ENCODE results near the gene WDR18.
"Not testable (repeated sequence)": the region's sequence is repeated elsewhere in the genome, so short reads cannot be mapped to it uniquely, and the experiment has no call there.

Gene WDR18

DNA sequence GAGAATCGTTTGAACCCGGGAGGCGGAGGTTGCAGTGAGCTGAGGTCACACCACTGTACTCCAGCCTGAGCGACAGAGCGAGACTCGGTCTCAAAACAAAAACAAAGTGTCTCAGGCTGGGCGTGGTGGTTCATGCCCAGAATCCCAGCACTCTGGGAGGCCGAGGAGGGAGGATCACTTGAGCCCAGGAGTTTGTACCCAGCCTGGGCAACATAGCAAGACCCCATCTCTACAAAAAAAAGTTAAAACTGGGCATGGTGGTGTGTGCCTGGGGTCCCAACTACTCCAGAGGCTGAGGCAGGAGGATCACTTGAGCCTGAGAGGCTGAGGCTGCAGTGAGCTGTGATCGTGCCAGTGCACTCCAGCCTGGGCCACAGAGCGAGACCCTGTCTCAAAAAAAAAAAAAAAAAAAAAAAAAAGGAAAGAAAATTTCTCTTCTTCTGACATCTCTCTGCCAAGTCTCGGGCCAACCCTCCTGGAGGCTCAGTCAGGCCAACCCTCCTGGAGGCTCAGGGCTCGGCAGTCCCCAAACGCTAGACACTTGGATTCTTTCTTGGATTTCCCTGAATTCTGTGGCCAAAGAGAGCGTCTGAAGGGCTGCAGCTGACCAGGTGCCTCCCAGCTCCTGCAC lies 32.0 kb upstream of the WDR18 start:
- no peak for DNase-seq

- DNase-seq = no peak
Measured at GRCh38 chr19:952680-953444, 31.3 kb upstream of the WDR18 start.

DNA sequence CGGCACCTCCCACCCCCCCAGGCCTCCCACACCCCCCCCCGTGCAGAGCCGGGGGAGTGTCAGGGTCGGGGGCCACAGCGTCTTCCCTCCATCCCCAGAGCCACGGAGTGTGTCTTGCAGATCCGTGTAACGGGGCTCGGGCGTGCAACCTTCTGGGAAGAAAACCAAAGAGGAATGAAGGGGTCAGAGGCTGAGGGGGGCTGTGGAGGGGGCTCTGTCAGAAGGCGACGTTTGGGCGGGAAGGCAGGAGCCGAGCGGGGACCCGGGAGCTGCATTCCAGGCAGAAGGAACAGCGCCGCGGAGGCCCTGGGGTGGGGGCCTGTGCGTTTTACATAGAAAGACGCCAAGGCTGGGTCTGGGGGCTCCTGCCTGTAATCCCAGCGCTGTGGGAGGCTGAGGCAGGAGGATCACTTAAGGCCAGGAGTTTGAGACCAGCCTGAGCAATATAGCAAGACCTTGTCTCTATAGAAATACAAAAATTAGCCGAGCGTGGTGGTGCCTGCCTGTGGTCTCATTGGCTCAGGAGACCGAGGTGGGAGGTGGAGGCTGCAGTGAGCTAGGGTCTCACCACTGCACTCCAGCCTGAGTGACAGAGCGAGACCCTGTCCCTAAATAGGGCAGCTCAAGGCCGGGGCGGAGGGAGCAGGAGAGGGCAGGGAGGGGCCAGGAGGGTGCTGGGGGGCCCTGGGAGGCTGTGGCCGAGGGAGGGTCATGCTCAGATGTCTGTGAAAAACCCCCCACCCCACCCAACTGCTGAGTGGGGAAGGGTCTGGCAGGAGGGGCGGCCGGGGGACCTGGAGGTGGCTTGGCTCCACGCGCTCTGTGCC lies 30.5 kb upstream of the WDR18 start:
- DNase-seq = no peak

GRCh38 chr19:954272-954671 lies 29.9 kb upstream of the WDR18 start:
- DNase-seq = no peak

- no peak for DNase-seq
Measured at GRCh38 chr19:954672-955494, 29.3 kb upstream of the WDR18 start.

DNA sequence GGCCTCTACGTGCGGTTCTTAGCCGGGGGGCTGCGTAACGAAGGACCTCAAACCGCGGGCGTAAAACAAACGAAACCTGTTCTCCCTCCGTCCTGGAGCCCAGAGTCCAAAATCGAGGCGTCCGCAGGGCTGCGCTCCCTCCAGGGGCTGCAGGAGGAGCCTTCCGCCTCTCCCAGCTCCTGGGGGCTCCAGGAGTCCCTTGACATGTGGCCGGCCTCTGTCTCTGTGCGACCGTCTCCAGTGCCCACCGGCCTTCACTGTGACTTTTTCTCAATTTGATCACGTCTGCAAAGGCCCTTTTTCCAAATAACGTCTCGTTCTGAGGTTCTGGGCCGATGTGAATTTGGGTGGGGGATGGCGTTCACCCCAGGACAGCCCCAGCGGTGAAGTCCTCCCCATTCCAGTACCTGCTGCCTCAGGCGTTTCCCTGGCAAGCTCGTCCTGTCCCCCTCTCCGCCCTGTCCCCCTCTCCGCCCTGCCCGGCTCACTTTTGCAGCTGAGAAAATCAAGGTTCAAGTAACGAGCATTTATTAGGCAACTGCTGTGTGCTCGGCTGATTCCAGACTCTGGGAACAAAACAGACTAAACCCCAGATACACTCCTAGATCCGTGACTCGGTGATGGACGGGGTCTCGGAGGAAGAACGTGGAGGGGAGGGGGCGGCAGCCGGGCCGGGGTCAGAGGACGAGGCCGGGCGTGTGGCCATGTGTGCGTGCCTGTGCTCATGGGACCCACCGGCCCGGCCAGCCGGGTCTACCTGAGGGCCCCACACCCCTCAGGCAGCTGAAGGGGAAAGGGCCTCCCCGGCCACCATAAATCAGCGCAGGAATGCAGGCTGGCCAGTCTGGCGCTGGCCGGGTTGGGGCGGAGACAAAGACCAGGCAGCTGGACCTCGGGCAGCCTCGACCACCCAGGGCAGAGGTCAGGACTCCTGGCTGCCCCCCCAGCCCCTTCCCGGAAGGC lies 28.1 kb upstream of the WDR18 start:
- no peak for DNase-seq

GRCh38 chr19:956766-957440 lies 27.2 kb upstream of the WDR18 start:
- no peak for DNase-seq

DNA sequence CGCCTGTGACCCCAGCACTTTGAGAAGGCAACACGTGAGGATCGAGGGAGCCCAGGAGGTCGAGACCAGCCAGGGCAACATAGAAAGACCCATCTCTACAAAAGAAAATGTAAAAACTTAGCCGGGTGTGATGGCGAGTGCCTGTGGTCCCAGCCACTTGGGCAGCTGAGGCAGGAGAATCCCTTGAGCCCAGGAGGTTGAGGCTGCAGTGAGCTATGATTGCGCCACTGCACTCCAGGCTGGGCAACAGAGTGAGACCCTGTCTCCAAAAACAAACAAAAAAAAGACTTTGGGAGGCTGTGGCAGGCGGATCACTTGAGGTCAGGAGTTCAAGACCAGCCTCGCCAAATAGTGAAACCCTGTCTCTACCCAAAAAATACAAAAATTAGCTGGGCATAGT lies 26.6 kb upstream of the WDR18 start:
- DNase-seq = not testable (repeated sequence)

DNA sequence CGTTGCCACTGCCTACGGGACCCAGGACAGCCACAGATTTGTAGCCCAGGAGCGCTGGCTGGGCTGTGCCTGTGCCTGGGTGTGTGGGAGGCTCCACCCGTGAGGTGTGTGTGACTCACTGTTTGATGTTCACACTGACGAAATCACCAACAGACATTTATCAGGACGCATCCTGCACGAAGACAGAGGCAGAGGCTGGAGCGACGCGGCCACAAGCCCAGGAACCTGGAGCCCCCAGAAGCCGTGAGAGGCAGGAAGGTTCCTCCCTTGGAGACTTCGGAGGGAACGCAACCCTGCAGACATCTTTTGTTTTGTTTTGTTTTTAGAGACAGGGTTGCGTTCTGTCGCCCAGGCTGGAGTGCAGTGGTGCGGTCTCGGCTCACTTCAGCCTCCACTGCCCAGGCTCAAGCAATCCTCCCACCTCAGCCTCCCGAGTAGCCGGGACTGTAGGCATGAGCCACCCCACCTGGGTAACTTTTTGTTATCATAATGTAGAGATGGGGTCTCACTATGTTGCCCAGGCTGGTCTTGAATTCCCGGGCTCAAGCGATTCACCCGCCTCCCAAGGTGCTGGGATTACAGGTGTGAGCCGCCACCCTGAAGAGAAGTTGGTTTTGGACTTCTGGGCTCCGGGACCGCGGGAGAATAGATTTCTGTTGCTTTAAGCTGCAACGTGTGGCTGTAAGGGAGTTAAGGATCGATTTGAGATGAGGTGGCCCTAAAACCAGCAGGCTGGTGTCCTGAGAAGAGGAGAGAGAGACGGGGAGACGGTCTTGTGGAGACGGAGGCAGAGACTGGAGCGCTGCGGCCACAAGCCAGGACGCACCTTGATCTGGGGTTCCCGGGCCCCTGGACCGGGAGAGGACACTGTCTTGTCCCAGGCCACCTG lies 24.9 kb upstream of the WDR18 start:
- DNase-seq = no peak

GRCh38 chr19:960020-960419 lies 24.1 kb upstream of the WDR18 start:
- DNase-seq = no peak

GRCh38 chr19:960601-960938 lies 23.6 kb upstream of the WDR18 start:
- no peak for DNase-seq

DNA sequence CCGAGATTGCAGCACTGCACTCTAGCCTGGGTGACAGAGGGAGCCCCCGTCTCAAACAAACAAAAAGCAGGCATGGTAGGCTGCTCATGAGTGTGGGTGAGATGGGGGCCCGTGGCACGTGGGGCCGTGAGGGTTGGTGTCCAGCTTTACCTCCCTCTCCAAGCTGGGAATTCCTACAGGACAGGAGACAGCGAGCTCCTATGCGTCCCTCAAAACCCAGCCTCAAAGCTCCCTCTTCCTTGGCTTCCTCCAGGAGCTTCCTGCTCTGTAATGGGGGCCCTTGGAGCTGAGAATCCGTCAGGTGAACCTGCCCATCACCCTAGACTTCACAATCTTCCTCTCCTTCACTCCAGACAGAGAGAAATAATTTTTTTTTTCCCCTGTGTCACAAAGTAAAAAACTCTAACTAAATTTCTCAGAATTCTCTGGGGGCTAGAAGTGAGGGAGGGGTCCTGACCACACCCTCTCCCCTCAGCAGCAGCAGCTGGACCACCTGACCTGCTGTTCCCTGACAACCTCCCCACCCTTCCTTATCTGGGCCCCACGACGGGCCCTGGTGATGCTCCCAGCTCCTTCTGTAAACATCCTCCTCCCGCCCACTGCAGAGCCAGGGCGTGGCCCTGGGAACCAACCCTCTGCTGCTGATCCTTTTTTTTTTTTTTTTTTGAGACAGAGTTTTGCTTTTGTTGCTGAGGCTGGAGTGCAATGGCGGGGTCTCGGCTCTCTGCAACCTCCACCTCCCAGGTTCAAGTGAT lies 22.1 kb upstream of the WDR18 start:
- no peak for DNase-seq

- no peak for DNase-seq
Measured at GRCh38 chr19:962683-963400, 21.3 kb upstream of the WDR18 start.

GRCh38 chr19:963486-963951 lies 20.6 kb upstream of the WDR18 start:
- no peak for DNase-seq

- no peak for DNase-seq
Measured at GRCh38 chr19:964116-964520, 20.0 kb upstream of the WDR18 start.

DNA sequence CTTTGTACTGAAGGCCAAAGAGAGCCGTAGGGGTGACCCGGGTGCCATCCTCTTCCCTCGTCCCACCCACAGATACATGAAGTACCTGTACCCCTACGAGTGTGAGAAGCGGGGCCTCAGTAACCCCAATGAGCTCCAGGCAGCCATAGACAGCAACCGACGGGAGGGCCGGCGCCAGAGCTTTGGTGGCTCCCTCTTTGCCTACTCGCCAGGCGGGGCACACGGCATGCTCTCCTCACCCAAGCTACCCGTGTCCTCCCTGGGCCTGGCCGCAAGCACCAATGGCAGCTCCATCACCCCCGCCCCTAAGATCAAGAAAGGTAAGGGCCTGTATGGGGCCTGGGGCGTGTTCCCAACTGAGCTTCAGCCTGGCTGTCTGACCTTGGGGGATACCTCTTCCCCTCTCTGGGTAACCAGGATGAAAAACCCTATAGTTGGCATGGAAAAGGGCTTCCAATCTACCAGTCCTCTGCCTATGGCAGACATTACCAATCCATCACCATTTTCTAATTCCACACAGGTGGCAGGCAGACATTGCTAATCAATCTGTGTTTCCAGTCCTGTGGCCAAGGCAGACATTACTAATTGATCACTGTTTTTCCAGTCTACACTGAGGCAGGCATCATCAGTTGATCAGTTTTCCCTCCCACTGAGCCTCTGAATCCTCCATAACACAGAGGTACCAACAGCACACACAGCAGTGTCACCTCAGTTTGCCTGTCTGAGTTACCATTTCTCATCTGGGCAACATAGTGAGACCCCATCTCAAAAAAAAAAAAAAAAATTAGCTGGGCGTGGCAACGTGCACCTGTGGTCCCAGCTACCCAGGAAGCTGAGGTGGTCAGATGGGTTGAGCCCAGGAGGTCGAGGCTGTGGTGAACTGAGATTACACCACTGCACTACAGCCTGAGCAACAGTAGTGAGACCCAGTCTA lies 19.1 kb upstream of the WDR18 start:
- no peak for DNase-seq

DNA sequence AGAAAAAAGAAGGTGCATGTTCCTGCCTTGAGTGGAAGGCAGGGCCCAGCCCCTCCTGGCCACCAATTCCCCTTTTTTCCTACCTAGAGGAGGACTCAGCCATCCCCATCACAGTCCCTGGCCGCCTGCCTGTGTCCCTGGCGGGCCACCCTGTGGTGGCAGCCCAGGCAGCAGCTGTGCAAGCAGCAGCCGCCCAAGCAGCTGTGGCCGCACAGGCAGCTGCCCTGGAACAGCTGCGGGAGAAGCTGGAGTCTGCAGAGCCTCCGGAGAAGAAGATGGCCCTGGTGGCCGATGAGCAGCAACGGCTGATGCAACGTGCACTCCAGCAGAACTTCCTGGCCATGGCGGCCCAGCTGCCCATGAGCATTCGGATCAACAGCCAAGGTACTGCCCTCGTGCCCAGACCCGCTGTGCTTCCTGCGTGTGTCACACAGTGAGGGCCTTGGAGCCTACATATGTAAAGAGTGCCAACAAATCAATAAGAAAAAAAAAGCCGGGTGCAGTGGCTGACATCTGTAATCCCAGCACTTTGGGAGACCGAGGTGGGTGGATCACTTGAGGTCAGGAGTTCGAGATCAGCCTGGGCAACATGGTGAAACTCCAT lies 17.6 kb upstream of the WDR18 start:
- no peak for DNase-seq
